ENCODE data around the gene PCCA.

- TF ChIP-seq POLR2A (IDR thresholded peaks at IDR 0.05; ENCODE audit: low read length): no peak
- no peak for TF ChIP-seq GATA1 (IDR thresholded peaks at IDR 0.05; ENCODE audit: low read depth, low read length)
These were observed 41.2 kb downstream of the PCCA start for GRCh38 chr13:100130092-100130491.

Measured in erythroblast (primary cell).